Measurements from ENCODE around the gene VPREB1.
"Not testable (repeated sequence)": the region's sequence is repeated elsewhere in the genome, so short reads cannot be mapped to it uniquely, and the experiment has no call there.

DNA sequence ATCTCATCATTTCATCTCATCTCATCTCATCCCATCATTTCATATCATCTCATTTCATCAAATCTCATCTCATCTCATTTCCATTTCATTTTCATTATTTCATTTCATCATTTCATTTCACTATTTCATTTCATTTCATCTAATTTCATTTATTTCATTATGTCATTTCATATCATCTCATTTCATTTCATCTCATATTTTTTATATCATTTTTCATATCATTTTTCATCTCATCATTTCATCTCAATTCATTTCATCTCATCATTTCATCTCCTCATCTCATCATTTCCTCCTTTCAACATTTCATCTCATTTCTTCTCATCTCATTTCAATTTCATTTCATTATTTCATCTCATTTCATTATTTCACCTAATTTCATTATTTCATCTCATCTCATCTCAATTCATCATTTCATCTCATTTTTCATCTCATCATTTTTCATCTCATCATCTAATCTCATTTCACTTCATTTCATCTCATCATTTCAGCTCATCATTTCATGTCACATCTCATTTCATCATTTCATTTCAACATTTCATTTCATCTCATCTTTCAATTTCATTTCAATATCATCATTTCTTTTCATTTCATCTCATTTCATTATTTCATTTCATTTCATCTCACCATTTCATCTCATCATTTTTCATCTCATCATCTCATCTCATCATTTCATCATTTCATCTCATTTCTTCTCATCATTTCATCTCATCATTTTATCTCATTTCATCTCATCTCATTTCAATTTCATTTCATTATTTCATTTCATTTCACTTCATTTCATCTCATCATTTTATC is 40.6 kb downstream of the VPREB1 start:
- TF ChIP-seq, protein P1, sequence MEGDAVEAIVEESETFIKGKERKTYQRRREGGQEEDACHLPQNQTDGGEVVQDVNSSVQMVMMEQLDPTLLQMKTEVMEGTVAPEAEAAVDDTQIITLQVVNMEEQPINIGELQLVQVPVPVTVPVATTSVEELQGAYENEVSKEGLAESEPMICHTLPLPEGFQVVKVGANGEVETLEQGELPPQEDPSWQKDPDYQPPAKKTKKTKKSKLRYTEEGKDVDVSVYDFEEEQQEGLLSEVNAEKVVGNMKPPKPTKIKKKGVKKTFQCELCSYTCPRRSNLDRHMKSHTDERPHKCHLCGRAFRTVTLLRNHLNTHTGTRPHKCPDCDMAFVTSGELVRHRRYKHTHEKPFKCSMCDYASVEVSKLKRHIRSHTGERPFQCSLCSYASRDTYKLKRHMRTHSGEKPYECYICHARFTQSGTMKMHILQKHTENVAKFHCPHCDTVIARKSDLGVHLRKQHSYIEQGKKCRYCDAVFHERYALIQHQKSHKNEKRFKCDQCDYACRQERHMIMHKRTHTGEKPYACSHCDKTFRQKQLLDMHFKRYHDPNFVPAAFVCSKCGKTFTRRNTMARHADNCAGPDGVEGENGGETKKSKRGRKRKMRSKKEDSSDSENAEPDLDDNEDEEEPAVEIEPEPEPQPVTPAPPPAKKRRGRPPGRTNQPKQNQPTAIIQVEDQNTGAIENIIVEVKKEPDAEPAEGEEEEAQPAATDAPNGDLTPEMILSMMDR (IDR thresholded peaks at IDR 0.05): not testable (repeated sequence)
- not testable (repeated sequence) for TF ChIP-seq POLR2A, POLR2AphosphoS5 (IDR thresholded peaks at IDR 0.05)

Data from prostate gland (tissue), 2 donors.